NK-92 (cell line): ENCODE results near the gene DZANK1.
"Not testable (repeated sequence)": the region's sequence is repeated elsewhere in the genome, so short reads cannot be mapped to it uniquely, and the experiment has no call there.

Experiments used
- DNase-seq: peaks from one replicate; lab custom pipeline; 2025; ENCODE audit not compliant: unreplicated experiment; lab: John Stamatoyannopoulos, UW

The DZANK1 gene

GRCh38 chr20:18440403-18440802 is 26.4 kb downstream of the DZANK1 start:
- DNase-seq = no peak

GRCh38 chr20:18436847-18437246 is 30.0 kb downstream of the DZANK1 start:
- no peak for DNase-seq

- no peak for DNase-seq
Measured at GRCh38 chr20:18431206-18431605, 35.6 kb downstream of the DZANK1 start.

GRCh38 chr20:18430172-18430826 is 36.5 kb downstream of the DZANK1 start:
- DNase-seq = no peak

GRCh38 chr20:18428490-18429173 is 38.2 kb downstream of the DZANK1 start:
- no peak for DNase-seq

GRCh38 chr20:18427214-18427613 is 39.6 kb downstream of the DZANK1 start:
- no peak for DNase-seq

GRCh38 chr20:18421608-18422007 is 45.2 kb downstream of the DZANK1 start:
- no peak for DNase-seq

GRCh38 chr20:18416486-18416885 is 50.3 kb downstream of the DZANK1 start:
- DNase-seq = no peak

- DNase-seq = no peak
Measured at GRCh38 chr20:18414140-18414539, 52.7 kb downstream of the DZANK1 start.

GRCh38 chr20:18412221-18412901 is 54.5 kb downstream of the DZANK1 start:
- no peak for DNase-seq

- no peak for DNase-seq
Measured at GRCh38 chr20:18405826-18406225, 61.0 kb downstream of the DZANK1 start.

GRCh38 chr20:18404172-18404571 is 62.7 kb downstream of the DZANK1 start:
- no peak for DNase-seq

- no peak for DNase-seq
Measured at GRCh38 chr20:18403269-18403668, 63.6 kb downstream of the DZANK1 start.

GRCh38 chr20:18401305-18401704 is 65.5 kb downstream of the DZANK1 start:
- no peak for DNase-seq

- DNase-seq = no peak
Measured at GRCh38 chr20:18400460-18400859, 66.4 kb downstream of the DZANK1 start.

GRCh38 chr20:18398713-18399112 is 68.1 kb downstream of the DZANK1 start:
- DNase-seq = not testable (repeated sequence)

GRCh38 chr20:18397030-18397429 is 69.8 kb downstream of the DZANK1 start:
- no peak for DNase-seq

GRCh38 chr20:18395544-18395943 is 71.3 kb downstream of the DZANK1 start:
- no peak for DNase-seq

- DNase-seq = no peak
Measured at GRCh38 chr20:18394363-18394762, 72.5 kb downstream of the DZANK1 start.

GRCh38 chr20:18391686-18392085 is 75.1 kb downstream of the DZANK1 start:
- no peak for DNase-seq

GRCh38 chr20:18390201-18390600 is 76.6 kb downstream of the DZANK1 start:
- no peak for DNase-seq

GRCh38 chr20:18388860-18389259 is 78.0 kb downstream of the DZANK1 start:
- no peak for DNase-seq
